ENCODE data around the gene BMAL1. TPM values are rescaled to one million over a fixed set of nuclear protein-coding genes. Genes with fewer than 3 reads are reported as not detected.

BMAL1 gene
- total RNA-seq, 1 experiment from 2014 or later: 19.9 TPM

DNA sequence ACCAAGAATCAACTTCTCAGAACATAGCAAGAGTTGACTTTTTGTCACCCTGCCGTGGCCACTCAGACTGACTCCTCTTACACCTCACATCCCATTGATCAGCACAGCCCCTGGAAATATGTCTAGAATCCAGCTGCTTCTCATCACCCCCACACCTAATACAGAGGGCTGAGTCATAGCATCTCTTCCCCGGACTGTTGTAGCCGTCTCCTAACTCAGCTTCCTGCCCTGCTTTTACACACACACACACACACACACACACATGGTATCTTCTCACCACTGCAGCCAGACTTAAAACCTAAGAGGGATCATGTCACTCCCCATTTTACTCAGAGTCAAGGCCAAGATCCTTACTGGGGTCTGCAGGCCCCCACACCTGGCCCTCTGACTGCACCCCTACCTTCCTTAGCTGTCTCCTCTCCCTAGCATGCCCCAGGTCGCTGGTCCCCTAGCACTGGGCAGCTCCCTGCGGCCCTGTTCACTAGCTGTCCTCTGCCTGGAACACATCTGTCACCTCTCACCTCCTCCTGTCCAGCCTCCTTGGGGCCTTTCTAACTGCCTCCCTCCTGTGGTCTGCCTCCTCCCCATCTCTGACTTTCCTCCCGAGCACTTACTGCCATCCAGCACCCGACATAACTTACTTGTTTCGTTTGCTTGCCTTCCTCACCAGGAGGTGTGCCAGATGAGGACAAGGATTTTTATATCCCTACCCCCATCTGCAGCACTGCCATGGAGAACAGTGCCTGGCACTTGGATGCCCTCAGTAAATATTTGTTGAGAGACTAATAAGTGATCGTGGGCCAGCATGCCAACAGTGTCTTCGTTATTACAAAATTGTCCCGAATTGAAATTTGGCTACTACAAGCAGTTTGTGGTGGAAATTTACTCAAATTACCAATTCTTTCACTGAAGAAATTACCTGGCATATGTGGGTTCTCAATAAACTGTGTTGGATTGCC, 61.9 kb downstream of the BMAL1 start:
- DNase-seq (ENCODE audit: low spot score): peak; percentile 92

DNA sequence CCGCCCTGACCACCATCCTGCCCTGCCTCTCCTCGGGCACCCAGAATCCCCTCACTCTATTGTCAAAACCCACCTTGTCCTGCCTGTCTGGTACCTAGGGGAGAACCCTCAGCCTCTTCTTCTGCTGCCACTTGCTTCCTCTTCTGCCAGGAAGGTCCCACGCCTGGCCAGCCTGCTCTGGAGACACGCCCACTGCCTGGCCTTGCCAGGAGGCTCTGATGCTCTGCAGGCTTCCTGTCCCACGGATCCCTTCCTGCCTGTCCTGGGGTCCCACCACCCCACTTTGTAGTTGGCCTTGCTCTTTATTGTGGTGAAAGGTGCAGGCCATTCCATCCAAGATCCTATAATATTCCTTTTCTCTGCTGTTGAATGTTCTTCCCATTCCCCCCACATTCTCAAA, 63.4 kb downstream of the BMAL1 start:
- no peak for DNase-seq (ENCODE audit: low spot score)

DNA sequence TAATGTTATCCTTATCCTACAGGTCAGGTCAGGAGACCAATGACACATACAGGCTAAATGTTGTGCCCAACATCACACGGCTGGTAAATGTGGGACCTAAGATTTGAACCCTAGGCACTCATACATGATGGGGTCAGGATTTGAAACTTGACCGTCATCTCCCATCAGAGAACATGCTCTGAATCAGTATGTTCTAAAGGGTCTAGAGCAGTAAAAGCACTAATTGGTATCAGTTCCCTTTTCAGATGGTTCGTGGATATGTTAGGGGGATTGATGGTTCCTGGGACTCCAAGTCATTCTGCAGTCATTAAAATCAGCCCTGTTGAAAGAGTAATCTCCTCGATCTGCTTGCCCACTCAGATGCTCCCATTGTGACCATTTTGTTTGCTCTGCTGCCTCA, 65.5 kb downstream of the BMAL1 start:
- no peak for DNase-seq (ENCODE audit: low spot score)

DNA sequence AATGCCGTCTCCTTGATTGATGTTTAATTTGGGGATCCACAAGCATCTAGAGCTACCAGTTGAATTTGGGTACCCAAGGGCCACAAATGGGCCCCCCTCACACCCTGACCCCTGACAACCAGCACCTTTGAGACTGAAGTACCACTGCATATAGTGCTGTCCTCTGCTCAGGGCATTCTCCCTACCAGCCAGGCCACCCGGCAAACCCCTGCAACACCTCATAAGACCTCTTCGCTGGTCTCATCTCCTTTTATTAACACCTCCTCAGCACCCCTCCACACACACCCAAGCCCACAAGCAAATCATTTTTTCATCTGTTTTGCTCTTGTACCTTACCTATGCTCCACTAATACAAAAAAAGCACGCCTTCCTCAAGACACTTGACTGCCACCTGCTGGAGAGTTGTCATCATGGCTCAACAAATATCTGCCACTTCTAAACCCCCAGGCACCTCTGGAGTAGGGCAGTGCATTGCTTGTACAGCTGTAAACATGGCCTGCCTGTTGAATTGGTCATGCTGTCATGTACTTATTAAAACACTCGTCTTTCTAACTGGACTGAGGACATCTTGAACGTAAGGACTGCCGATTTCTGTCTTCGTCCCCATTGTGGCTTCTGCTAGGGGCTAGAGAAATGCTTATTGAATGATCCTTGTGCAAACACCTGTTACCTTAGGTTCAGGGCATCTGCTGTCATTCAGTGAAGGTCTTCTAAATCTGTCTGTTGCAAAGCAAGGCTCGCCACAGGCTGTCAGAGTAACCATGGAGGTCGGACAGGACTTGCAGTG, 66.5 kb downstream of the BMAL1 start:
- peak; percentile 76 for DNase-seq (ENCODE audit: low spot score)

DNA sequence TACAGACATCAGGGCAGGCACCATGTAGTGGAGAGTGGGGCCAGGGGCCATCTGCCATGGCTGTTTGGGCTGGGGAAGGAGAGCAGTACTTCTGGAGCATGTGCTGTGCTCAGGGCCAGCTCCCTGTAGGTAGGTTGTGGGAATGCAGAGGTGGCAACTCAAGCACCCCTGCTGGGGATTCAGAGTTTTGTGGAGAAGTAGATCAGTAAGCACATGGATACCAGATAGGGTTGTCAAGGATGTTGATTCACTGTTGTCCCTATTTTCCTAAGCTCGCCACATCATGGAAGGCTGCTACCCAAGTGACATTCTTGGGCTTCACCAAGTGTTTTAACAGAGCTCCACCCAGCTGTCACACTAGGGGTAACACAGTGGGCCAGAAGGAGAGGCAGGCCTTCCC, 67.2 kb downstream of the BMAL1 start:
- peak; percentile 38 for DNase-seq (ENCODE audit: low spot score)

DNA sequence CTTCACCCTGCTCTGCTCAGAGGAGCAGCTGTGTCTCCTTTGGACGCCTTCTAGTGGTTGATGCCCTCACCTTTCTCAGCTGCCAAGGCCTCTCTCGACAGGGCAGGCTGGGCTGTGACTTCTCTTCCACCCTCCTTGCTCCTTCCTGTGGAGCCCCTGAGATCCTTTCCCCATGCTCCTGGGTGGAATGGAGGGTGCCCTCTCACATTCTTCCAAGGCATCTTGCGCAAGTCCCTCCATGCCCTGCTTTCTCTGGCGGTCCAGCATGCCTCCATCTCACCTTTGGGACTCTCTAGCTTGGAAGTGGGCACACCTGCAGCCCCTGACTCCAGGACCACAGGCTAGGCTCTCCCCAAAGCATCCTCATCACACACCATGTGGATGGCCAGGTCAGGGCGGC, 68.9 kb downstream of the BMAL1 start:
- no peak for DNase-seq (ENCODE audit: low spot score)

DNA sequence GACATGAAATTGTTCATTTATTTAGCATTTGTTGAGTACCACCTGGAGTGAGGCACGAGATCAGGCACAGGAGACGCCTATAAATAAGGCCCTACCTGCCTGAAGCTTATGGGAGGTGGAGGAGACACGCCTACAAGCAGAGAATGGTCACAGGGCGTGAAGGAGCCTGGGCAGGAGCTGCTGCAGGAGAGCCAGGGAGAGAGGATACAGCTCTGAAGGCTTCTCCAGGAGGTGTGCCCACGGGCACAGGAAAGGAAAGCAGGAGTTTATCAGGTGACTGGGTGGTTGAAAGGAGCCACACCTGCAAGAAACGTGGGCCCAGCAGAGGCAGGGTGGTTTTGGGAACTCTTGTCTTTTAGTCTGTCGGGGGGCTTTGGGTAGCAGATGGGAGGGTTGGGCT, 70.3 kb downstream of the BMAL1 start:
- no peak for DNase-seq (ENCODE audit: low spot score)

DNA sequence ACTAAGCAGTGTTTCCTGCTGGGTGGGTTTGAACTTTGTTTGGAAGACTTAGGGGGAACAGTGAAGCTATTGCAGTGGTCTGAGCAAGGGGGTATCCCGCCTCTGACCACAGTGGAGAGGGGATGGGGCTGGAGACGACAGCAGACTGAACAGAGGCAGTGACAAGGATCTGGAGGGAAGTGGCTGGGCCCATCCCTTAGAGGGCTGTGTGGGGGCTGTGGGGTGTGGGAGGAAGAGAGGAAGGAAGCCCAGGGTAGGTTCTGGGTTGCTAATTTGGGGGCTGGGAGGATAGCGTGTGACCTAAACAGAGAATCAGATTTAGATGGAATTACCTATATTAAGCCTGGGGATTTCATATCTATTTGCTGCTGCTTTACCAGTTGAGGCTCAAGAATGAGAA, 70.7 kb downstream of the BMAL1 start:
- no peak for DNase-seq (ENCODE audit: low spot score)

DNA sequence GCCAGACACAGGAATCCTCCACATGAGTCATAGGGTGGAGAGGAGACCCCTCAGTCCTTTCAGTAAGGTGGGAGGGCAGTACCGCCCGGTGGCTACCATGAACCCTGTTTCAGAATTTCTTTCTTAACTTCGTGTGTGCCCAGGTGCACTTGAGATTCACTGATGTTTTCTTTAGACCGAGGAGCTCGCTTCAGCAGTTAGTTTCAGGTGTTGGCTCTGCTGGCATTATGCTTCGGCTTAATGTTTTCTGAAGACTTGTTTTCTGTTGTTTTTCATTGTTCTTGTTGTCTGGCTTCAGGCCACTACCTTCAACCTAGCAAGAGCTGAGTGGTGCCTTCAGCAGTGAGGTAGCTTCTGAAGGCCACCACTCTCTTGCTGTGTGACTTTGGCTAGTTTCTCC, 71.5 kb downstream of the BMAL1 start:
- no peak for DNase-seq (ENCODE audit: low spot score)

DNA sequence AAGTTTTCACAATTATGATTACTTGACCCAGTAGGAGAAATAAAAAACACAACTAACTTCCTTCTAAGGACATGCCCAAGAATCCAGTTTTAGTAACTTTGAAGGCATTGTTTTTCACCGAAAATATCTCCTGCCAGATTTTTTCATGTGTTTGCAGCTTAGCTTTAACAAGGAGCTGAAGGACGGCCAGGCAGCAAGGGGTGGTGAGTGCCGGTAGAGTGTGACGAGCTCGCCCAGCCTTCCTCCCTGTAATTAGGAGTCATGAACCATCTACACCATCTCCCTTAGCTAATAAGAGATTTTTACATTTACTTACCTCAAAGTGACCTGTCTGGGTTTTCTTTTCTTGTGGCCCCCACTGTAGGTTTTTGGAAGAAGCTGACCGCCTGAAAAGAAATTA, 72.0 kb downstream of the BMAL1 start:
- no peak for DNase-seq (ENCODE audit: low spot score)

DNA sequence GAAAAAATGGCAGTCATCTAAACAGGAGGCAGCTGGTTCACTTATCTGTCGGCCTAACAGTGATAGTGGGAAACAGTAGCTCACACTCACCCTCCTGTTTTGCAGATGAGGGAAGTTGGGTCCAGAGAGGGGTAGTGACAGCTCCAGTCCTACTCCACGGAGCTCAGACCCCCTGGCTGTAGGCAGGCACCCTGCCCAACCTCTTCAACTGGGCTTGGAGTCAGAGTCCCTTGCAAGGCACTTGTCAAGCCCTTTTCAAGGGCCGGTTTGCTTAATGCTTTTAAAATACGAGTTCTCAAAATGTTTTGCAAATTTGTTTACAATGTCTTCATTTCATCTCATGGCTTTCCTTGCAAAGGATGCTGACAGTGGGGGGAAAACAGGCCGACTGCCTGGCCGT, 75.1 kb downstream of the BMAL1 start:
- DNase-seq (ENCODE audit: low spot score): no peak

DNA sequence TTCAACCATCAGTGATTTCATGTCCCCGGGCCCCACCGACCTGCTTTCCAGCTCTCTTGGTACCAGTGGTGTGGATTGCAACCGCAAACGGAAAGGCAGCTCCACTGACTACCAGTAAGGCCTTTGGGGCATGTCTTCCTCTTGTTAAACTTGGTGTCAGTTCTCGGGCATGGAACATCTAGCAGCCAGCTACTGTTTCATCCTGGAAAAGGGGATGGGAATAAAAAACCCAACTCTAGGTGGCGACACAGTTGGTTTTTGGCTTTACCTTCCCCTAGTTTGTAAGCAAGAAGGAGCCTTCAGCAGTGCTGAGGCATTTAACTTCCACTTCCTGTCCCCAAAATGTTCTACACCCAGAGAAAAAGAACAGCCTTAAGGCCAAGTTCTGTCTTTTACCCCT, 76.7 kb downstream of the BMAL1 start:
- DNase-seq (ENCODE audit: low spot score): peak; percentile 57

DNA sequence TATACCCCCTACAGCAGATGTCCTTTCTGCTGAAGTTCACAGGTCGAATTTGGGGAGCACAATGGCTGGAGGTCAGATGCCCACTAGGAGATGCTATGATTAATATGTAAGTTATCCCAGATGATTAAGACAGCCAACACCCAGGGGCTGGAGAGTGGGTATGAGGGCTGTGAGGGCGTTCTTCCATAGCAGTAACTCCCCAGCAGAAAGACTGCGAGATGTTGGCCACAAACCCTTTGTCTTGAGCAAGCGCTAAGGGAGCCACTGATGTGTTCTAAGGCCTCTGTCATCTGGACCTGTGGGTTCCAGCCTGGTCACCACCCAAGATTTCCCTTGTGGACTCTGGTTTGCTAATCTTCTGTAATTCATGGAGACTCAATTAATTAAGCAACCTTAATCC, 77.6 kb downstream of the BMAL1 start:
- no peak for DNase-seq (ENCODE audit: low spot score)

DNA sequence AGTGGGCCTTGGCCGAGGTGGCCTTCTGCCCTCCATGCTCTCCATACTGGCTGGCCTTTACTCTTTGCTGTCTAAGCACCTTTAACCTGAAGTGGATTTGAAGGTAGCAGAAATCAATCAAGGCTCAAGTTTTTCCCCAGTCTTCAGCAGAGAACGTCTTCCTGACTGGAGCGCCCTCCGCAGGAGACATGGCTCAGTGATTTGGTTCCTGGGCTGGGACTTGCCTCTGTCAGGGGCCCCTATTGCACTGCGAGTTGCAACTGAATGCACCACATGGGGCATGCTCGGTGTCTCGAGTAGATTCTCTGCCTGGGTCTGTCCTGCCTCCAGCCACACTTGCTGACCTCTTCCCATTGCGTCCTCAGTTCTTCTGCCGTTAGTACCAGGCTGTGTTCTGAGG, 79.6 kb downstream of the BMAL1 start:
- no peak for DNase-seq (ENCODE audit: low spot score)

DNA sequence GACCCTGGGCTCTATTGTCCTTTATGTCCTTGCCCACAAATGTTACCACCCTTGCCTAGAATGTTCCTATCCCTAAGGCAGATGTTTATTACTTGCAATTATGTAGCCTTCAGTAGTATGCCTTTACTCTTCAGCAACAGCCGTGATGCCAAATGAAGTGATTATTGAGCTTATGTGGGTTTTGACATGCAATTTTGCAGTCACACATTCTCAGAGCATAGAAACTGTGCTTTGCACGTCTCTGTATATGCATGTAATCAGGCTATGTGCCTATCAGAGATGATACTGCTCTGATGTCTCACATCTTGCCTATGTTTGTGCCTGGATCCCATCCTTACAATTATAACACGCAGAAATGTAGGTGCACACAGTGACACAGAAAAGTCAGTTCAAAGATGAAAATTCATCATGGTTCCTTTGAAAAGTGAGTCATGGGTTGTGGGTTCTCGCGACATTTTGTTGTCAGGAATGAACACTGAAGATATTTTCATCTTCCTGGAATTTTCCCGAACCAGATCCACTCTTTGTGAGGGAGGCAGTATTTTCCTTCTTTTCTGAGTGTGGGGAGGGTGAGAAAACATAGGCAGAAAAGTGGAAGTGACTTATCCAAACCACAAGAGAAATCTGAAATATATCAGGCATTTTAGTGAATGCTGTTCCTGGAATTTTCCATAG, 81.1 kb downstream of the BMAL1 start:
- DNase-seq (ENCODE audit: low spot score): no peak

DNA sequence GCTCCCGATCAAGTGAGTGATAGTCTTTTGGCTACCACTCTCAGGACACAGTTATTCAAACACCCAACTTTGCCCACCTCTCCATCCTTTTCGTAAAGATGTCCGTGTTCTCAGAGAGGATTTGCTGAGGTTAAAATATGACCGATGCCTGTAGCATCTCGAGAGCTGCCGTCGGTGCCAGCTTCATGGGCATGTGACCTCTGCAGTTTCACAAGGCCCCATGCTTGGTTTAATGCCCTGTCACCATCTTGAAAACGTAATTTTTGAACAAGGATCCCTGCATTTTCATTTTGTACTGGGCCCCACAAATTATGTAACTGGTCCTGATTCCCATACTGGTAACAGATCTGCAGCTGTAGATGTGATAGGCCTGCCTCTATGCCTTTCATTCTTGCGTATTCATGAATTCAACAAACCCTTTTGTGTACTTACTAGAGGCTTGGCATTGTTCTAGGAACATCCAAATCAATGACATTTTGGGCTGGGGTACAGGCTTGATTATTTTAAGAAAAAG, 85.1 kb downstream of the BMAL1 start:
- DNase-seq (ENCODE audit: low spot score): no peak

DNA sequence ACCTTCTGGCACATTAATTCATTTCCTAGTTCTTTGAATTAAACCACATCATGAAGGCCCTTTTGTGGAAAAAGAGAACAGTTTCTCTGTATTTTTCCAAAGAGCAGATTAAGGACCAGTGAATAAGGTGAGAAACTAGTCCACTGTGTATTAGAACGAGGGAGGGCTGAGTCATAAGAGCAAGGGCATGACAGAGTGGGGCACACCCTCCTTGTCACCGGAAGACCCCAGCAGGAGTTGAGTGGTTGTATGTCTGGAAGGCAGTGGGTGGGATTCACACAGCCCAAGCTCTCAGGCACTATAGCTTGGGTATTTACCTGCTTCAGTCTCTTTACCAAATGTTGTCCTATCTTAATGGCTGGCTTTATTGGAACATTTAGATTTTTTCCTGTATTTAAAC, 86.8 kb downstream of the BMAL1 start:
- peak; percentile 66 for DNase-seq (ENCODE audit: low spot score)

DNA sequence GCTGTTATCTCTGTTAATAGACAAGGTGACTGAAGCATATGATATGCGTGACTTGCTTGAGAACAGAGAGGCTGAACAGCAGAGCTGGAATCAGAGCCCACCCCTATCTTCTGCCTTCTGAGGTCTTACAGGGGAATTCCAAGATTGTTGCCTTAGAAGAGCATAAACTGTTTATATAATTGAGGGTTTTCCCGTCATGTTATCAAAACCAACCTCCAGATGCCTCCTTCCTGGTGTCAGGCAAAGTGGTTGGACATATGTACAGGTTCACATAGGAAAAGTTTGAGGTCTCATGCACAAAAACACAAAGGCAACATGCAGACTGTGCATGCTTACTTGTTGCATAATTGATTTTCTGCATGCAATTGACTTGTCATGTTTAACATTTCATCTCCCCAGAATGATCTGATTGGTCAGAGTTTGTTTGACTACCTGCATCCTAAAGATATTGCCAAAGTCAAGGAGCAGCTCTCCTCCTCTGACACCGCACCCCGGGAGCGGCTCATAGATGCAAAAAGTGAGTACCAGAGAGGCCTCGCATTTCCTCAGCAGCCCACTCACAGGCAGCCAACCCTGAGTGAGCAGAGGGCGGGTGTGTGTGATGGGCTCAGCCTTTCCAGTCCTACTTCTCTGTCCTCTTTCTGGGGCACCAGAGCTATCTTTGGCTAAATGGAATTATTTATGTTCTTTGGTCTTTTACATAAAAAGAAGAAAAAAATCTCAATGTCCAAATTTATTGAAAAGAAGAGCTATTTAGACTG, 88.9 kb downstream of the BMAL1 start:
- DNase-seq (ENCODE audit: low spot score): no peak

DNA sequence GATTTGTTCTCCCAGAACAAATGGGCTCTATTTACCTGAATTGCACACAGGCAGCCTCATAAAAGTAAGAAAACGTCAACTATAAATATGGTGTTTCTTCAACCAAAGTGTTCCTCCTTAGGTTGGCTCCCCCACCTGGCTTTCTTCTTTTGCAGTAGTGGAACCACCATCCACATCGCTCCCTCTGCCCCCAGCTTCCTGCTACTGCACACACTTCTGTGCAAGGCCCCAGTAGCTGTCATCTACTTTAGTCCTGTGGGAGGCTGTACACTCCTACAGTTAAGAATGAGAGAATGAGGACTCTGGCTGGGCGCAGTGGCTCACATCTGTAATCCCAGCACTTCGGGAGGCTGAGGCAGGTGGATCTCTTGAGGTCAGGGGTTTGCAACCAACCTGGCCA, 89.5 kb downstream of the BMAL1 start:
- DNase-seq (ENCODE audit: low spot score): no peak

DNA sequence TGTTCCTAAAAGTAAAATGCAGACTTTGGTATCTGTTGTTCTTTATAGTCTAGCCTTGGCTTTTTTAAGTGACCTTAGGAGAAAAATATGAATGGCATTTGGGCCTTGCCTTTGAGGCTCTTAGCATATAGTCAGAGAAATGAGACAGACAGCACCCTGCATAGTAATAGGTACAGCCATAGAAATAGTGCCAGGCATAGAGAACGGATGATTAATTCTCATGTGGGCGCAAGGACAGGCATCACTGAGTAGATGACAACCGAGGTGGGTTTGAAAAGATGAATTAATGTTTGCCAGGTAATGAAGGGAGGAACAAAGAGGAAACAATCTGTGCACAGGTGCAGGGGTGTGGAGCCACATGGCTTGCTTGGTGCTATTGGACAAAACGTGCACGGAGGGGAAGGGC, 90.5 kb downstream of the BMAL1 start:
- DNase-seq (ENCODE audit: low spot score): peak; percentile 44

DNA sequence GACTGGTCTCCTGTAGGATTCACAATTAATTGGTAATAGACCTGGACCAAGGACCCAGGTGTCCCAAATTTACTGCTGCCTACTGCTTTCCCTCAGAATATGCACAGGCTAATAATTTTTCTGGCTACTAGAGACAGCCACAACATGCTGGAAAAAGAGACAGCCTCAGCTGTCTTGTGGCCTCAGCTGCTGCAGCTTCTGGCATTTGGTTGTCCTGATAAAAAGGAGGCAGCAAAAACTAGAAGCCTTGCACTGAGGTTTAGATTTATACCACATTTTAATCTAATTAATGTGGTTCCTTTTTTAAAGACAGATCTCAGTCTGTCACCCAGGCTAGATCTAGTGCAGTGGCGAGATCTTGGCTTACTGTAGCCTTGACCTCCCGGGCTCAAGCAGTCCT, 95.6 kb downstream of the BMAL1 start:
- no peak for DNase-seq (ENCODE audit: low spot score)
